Right renal cortex interstitium (tissue), 3 donors: ENCODE measurements around the gene SLCO3A1. TPM values are rescaled to one million over a fixed set of nuclear protein-coding genes. Genes with fewer than 3 reads are reported as not detected.

Experiments used
- DNase-seq, 3 donors: peaks; one replicate each; pipeline ENCODE4 v3.0.0-alpha.2; 2013; ENCODE audit warnings: low read depth in 3 of 3, low spot score in 2 of 3
- polyA plus RNA-seq, 3 donors: library from polyadenylated mRNA; unstranded; fragments of 120-200 nt; gene quantifications; one replicate each; pipeline ENCODE4 v1.2.1, GENCODE V29; 2013; ENCODE audit not compliant: insufficient read length in 3 of 3

SLCO3A1 gene
- polyA plus RNA-seq, 3 donors: 9.4 to 16.0 (median 14.7) TPM

GRCh38 chr15:92116330-92116729 is 262.8 kb downstream of the SLCO3A1 start:
- no peak for DNase-seq

GRCh38 chr15:92117261-92117731 is 263.8 kb downstream of the SLCO3A1 start:
- DNase-seq: no peak

- DNase-seq: no peak
Observed at GRCh38 chr15:92118162-92118935, 264.8 kb downstream of the SLCO3A1 start.

- DNase-seq: no peak
Observed at GRCh38 chr15:92118936-92119325, 265.4 kb downstream of the SLCO3A1 start.

GRCh38 chr15:92120094-92120795 is 266.7 kb downstream of the SLCO3A1 start:
- DNase-seq: no peak

GRCh38 chr15:92121047-92121446 is 267.5 kb downstream of the SLCO3A1 start:
- DNase-seq: no peak

- no peak for DNase-seq
Observed at GRCh38 chr15:92122259-92122658, 268.8 kb downstream of the SLCO3A1 start.

- DNase-seq: no peak
Observed at GRCh38 chr15:92123962-92124656, 270.6 kb downstream of the SLCO3A1 start.

GRCh38 chr15:92124657-92125010 is 271.1 kb downstream of the SLCO3A1 start:
- DNase-seq: no peak

- DNase-seq: no peak
Observed at GRCh38 chr15:92128788-92129187, 275.3 kb downstream of the SLCO3A1 start.

GRCh38 chr15:92130244-92130643 is 276.7 kb downstream of the SLCO3A1 start:
- no peak for DNase-seq

GRCh38 chr15:92130906-92131305 is 277.4 kb downstream of the SLCO3A1 start:
- no peak for DNase-seq

- DNase-seq: no peak
Observed at GRCh38 chr15:92132982-92133755, 279.7 kb downstream of the SLCO3A1 start.

GRCh38 chr15:92140796-92141195 is 287.3 kb downstream of the SLCO3A1 start:
- no peak for DNase-seq

GRCh38 chr15:92141607-92142006 is 288.1 kb downstream of the SLCO3A1 start:
- DNase-seq: no peak

GRCh38 chr15:92142242-92143232 is 289.0 kb downstream of the SLCO3A1 start:
- DNase-seq: no peak

- DNase-seq: no peak
Observed at GRCh38 chr15:92143765-92144164, 290.3 kb downstream of the SLCO3A1 start.

GRCh38 chr15:92146511-92147150 is 293.1 kb downstream of the SLCO3A1 start:
- no peak for DNase-seq

- no peak for DNase-seq
Observed at GRCh38 chr15:92149029-92149428, 295.5 kb downstream of the SLCO3A1 start.
